ENCODE results near the gene OCIAD1.
"Not testable (repeated sequence)": the region's sequence is repeated elsewhere in the genome, so short reads cannot be mapped to it uniquely, and the experiment has no call there.

OCIAD1 gene

GRCh38 chr4:48821431-48821830 is 9.5 kb upstream of the OCIAD1 start:
- not testable (repeated sequence) for DNase-seq

- no peak for DNase-seq
Observed at GRCh38 chr4:48827622-48828021, 3.3 kb upstream of the OCIAD1 start.

GRCh38 chr4:48831532-48832030 is 693 bp downstream of the OCIAD1 start:
- DNase-seq, result no peak

GRCh38 chr4:48832571-48832970 is 1.7 kb downstream of the OCIAD1 start:
- DNase-seq, result no peak

- no peak for DNase-seq
Observed at GRCh38 chr4:48836658-48837057, 5.8 kb downstream of the OCIAD1 start.

GRCh38 chr4:48841045-48841827 is 10.3 kb downstream of the OCIAD1 start:
- DNase-seq, result no peak

GRCh38 chr4:48844843-48845242 is 14.0 kb downstream of the OCIAD1 start:
- DNase-seq, result no peak

GRCh38 chr4:48848799-48849198 is 17.9 kb downstream of the OCIAD1 start:
- not testable (repeated sequence) for DNase-seq

- no peak for DNase-seq
Observed at GRCh38 chr4:48851651-48852050, 20.8 kb downstream of the OCIAD1 start.

- DNase-seq, result no peak
Observed at GRCh38 chr4:48853604-48854394, 22.9 kb downstream of the OCIAD1 start.

GRCh38 chr4:48854395-48854683 is 23.5 kb downstream of the OCIAD1 start:
- no peak for DNase-seq

GRCh38 chr4:48854982-48855381 is 24.1 kb downstream of the OCIAD1 start:
- DNase-seq, result no peak

- no peak for DNase-seq
Observed at GRCh38 chr4:48858130-48858529, 27.2 kb downstream of the OCIAD1 start.

GRCh38 chr4:48862038-48862437 is 31.1 kb downstream of the OCIAD1 start:
- no peak for DNase-seq

GRCh38 chr4:48862661-48863060 is 31.8 kb downstream of the OCIAD1 start:
- DNase-seq, result no peak

GRCh38 chr4:48863728-48864127 is 32.8 kb downstream of the OCIAD1 start:
- no peak for DNase-seq

- not testable (repeated sequence) for DNase-seq
Observed at GRCh38 chr4:48864696-48865095, 33.8 kb downstream of the OCIAD1 start.

- DNase-seq, result no peak
Observed at GRCh38 chr4:48877827-48878535, 47.1 kb downstream of the OCIAD1 start.

- DNase-seq, result no peak
Observed at GRCh38 chr4:48879561-48880442, 48.9 kb downstream of the OCIAD1 start.

- DNase-seq, result not testable (repeated sequence)
Observed at GRCh38 chr4:48881646-48882045, 50.8 kb downstream of the OCIAD1 start.

- not testable (repeated sequence) for DNase-seq
Observed at GRCh38 chr4:48889750-48890149, 58.9 kb downstream of the OCIAD1 start.

- DNase-seq, result no peak
Observed at GRCh38 chr4:48891028-48891619, 60.2 kb downstream of the OCIAD1 start.

Data from left hindlimb (tissue), 1 donor.